T-helper 17 cell (primary cell): ENCODE results near the gene HIVEP2. TPM values are rescaled to one million over a fixed set of nuclear protein-coding genes. Genes with fewer than 3 reads are reported as not detected.

Experiments
- ATAC-seq: fragments of 150-1000 bp; cut with Tn5 transposase; 2 replicates; pipeline ENCODE4 v1.10.0; 2021; ENCODE audit warnings: mild to moderate bottlenecking, moderate library complexity
- DNase-seq, 3 donors: peaks; one replicate each; pipeline versions ENCODE4 v3.0.0 to v3.0.0-alpha.2; 2020 to 2021
- H3K9me3 ChIP-seq: one replicate; pipeline ENCODE4 v1.7.0; 2013; ENCODE audit warnings: low read length, mild to moderate bottlenecking; ENCODE audit not compliant: control insufficient read depth, poor library complexity, severe bottlenecking
- H3K27ac Mint-ChIP-seq: one replicate; pipeline ENCODE4 v1.8.0; 2022; ENCODE audit warnings: mild to moderate bottlenecking, moderate library complexity, mixed read lengths
- H3K27me3 Mint-ChIP-seq: one replicate; pipeline ENCODE4 v1.8.0; 2022; ENCODE audit warnings: mixed read lengths
- H3K36me3 Mint-ChIP-seq: one replicate; pipeline ENCODE4 v1.8.0; 2022; ENCODE audit warnings: low read depth, mixed read lengths
- H3K4me1 Mint-ChIP-seq: one replicate; pipeline ENCODE4 v1.8.0; 2022; ENCODE audit warnings: mild to moderate bottlenecking, mixed read lengths
- H3K4me3 Mint-ChIP-seq: one replicate; pipeline ENCODE4 v1.8.0; 2022; ENCODE audit warnings: mild to moderate bottlenecking, moderate library complexity, mixed read lengths
- total RNA-seq, 4 donors: library from RNA in 2 of 4; stranded (reverse) in 2 of 4; gene quantifications; one replicate each; pipeline ENCODE4 v1.2.3 and lab custom pipeline; 2022 to 2026

Gene HIVEP2
- total RNA-seq, 2 donors from 2014 or later = 73.6 to 78.6 TPM

DNA sequence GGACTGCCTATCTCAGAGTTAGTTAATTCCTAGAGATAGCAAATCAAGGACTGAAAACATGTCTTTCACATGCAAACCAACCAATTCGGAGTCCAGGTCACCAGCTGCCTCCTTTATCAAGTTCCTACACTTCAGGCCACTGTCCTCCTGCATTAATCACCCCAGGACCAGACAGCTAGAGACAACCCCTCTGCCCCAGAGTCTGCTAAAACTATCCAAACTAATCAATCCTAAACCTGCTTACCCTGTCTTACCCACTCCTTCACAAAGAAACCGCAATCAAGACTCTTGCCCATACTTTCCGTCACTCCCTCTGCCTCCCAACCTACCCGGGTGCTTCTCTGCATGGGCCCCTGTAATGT, 207.0 kb downstream of the HIVEP2 start:
- Mint-ChIP-seq H3K4me1 (no peaks in the 10 kb centered on the region), H3K27ac (no peak overlapping the region), H3K36me3 (no peaks in the 10 kb centered on the region), H3K4me3 (no peak overlapping the region), H3K27me3 (no peaks in the 10 kb centered on the region)
- no peaks in the 10 kb centered on the region for H3K9me3 ChIP-seq
- no peak for ATAC-seq
- DNase-seq = no peak

DNA sequence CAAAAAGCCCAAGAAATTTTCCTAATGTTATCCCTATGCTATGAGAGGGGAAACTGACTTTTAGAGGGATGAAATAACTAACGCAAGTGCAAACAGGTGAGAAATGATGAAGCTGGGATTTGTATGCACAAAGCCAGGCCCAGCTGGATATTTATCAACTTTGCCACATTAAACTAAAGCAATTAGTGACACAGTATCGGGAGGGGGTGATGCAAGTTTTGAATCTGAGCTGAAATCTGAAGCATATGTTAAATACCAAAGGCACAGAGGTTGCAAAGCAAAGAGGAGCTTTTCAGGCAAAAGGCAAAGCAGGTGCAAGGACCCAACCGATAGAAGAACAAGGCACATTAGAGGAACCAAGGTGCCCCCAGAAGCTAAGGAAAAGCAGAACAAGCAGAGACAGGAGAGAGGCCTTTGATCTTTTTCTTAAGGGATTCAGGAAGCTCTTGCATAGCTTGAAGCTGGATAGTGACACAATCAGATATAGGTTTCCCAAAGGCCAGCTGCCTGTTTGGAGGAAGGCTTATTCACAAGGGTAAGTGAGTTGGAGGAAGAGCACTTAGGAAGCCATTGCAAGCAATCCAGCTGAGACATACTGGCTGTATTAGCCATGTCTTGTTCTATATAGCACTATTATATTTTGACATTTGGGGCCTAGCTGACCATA, 207.5 kb downstream of the HIVEP2 start:
- Mint-ChIP-seq H3K27ac (no peak overlapping the region), H3K4me3 (no peak overlapping the region), H3K4me1 (no peaks in the 10 kb centered on the region), H3K27me3 (no peaks in the 10 kb centered on the region), H3K36me3 (no peaks in the 10 kb centered on the region)
- no peak for ATAC-seq
- H3K9me3 ChIP-seq = no peaks in the 10 kb centered on the region
- DNase-seq = no peak

DNA sequence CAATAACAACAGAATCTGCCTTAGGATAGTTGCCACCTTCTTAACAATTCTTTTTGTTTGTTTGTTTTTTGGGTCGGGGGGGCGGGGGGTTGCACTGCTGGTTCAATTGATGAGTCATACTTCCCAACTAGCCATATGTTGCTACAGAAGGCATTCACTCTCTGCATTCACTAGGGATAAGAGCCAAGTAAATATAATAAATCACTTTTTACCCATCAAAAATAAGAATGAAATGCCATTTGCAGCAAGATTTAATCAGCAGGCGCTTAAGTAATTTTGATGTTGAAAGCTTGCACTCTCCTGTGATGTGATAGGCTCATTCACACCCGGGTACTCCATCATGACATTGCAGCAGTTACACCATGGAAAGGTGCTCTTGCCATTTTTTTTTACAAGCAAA, 209.8 kb downstream of the HIVEP2 start:
- H3K36me3 Mint-ChIP-seq = no peaks in the 10 kb centered on the region
- H3K4me3 Mint-ChIP-seq = no peak overlapping the region
- no peak overlapping the region for H3K27ac Mint-ChIP-seq
- H3K9me3 ChIP-seq = no peaks in the 10 kb centered on the region
- H3K4me1 Mint-ChIP-seq = no peaks in the 10 kb centered on the region
- ATAC-seq (no peak), DNase-seq (no peak)
- H3K27me3 Mint-ChIP-seq = no peaks in the 10 kb centered on the region

DNA sequence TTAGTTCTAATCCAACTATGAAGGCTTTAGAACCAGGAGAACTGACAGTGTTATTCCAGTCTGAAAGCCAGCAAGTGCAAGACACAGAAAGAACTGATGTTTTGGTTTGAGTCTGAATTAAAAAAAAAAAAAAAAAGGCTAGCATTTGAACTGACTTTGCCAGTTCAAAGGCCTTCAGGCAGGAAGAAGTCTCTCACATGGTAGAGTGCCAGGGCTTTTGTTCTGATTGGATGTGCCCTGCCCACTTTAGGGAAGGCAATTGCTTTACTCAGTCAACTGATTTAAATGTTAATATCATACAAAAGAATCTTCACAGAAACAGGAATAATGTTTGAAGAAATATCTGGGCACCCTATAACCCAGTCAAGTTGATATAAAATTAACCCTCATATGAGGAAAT, 212.2 kb downstream of the HIVEP2 start:
- no peak overlapping the region for H3K27ac Mint-ChIP-seq

DNA sequence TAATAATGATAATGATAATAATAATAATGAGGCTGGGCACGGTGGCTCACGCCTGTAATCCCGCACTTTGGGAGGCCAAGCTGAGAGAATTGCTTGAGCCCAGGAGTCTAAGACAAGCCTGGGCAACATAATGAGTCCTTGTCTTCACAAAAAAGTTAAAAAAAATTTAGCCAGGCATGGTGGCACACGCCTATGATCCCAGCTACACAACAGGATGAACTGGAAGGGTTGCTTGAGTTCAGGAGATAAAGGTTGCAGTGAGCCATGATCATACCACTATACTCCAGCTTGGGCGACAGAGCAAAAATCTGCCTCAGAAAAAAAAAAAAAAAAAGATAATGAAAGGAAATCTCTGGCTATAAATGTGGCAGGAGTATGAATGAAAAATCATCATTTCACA, 213.4 kb downstream of the HIVEP2 start:
- no peaks in the 10 kb centered on the region for H3K9me3 ChIP-seq
- DNase-seq = no peak
- Mint-ChIP-seq H3K4me3 (no peak overlapping the region), H3K27ac (no peak overlapping the region), H3K4me1 (peaks cover 2% of the 10 kb centered on the region), H3K36me3 (no peaks in the 10 kb centered on the region), H3K27me3 (peaks cover 8% of the 10 kb centered on the region)
- no peak for ATAC-seq

More for the DNA sequence above, 212.2 kb downstream of the HIVEP2 start:
- ATAC-seq = no peak
- no peak overlapping the region for H3K4me3 Mint-ChIP-seq
- H3K4me1 Mint-ChIP-seq = peaks cover 2% of the 10 kb centered on the region
- H3K9me3 ChIP-seq = no peaks in the 10 kb centered on the region
- DNase-seq = no peak
- peaks cover 8% of the 10 kb centered on the region for H3K27me3 Mint-ChIP-seq
- H3K36me3 Mint-ChIP-seq = no peaks in the 10 kb centered on the region

DNA sequence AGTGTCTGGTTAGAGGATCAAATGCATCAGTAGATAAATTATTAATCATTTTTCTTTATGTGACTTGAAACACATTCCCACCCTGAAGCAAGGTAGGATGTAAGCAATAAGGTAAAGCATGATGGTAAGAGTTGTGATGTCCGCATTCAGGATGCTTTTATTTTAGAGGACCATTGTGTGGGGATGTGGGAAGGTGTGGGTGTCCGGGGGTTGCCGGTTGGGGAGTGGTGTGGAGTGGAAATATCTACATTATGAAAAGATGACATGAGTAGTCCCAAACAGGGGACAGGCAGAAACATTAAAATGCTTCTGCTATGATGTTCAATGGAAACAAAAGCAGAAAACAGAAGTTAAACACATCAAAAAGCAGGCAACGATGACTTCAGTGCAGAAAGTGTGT, 215.4 kb downstream of the HIVEP2 start:
- H3K36me3 Mint-ChIP-seq = peaks cover 2% of the 10 kb centered on the region
- no peaks in the 10 kb centered on the region for H3K9me3 ChIP-seq
- no peak overlapping the region for H3K27ac Mint-ChIP-seq
- H3K4me3 Mint-ChIP-seq = no peak overlapping the region
- DNase-seq (no peak), ATAC-seq (no peak)
- peaks cover 14% of the 10 kb centered on the region for H3K27me3 Mint-ChIP-seq
- peaks cover 6% of the 10 kb centered on the region for H3K4me1 Mint-ChIP-seq

DNA sequence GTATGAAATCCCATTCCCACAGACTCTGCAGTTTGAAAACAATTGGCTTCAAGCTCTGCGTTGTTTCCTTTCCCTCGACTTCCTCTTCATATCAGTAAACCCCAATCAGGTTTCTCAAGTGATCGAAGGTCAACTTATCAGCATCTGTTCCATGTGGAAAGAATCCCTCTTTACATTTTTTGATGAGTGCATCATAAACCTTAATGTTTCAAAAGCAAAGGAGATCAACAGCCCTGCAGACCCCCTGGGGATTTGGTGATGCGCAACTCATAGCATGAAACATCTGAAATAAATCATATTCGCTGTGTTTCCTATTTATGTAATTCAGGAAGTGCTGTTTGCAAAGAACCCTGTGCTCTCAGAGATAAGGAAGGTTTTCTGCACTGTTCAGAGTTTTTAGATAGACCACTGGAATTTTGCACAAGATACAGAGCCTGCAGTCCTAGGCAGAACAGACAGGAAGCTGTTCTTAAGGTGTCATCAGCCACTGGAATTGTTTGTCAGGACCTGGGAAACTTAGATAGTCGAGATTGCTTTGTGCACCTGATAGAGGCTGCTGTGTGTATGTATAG, 216.0 kb downstream of the HIVEP2 start:
- DNase-seq (no peak), ATAC-seq (no peak)
- no peaks in the 10 kb centered on the region for H3K9me3 ChIP-seq
- Mint-ChIP-seq H3K27ac (no peak overlapping the region), H3K4me3 (peak overlapping the region; percentile 41), H3K4me1 (peaks cover 6% of the 10 kb centered on the region), H3K27me3 (peaks cover 14% of the 10 kb centered on the region), H3K36me3 (peaks cover 2% of the 10 kb centered on the region)

DNA sequence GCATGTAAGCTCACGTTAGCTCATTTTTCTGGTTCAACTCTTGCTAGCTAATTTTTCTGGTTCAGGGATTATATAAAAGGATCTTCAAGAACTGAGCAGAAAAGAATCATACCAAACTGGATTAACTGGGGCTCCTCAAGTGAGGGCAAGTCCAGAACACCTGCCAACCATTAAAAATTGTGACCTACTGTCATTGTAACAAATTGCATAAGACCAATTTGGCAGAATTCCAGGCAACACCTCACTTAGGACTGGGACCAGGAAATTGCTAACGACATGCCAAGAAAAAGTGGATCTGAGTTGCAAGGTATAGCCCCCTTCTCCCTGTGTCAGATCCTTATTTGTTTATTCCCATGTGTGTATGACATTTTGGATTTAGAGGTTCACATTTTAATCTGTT, 216.6 kb downstream of the HIVEP2 start:
- peaks cover 6% of the 10 kb centered on the region for H3K4me1 Mint-ChIP-seq
- H3K9me3 ChIP-seq = no peaks in the 10 kb centered on the region
- ATAC-seq (no peak), DNase-seq (no peak)
- H3K27me3 Mint-ChIP-seq = peaks cover 14% of the 10 kb centered on the region
- H3K36me3 Mint-ChIP-seq = peaks cover 2% of the 10 kb centered on the region
- no peak overlapping the region for H3K4me3 Mint-ChIP-seq
- no peak overlapping the region for H3K27ac Mint-ChIP-seq

DNA sequence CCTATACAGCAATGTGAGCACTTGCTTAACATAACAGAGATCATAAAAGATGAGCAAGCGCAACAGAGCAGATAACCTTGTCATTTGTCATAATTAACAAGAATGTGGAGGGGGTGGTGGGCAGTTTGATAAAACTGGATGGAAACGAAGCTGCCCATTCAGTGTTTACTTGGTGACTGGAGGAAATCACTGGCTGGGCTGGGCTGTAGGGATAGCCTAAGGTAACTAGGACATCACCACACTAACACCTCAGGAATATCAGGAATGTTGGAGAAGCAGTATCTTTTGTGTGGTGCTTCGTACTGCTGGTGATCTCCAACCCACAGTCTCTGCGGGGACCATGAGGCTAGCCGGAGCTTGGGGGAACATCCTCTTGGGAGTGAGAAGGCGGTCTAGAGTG, 218.4 kb downstream of the HIVEP2 start:
- ATAC-seq = no peak
- peaks cover 6% of the 10 kb centered on the region for H3K4me1 Mint-ChIP-seq
- H3K27ac Mint-ChIP-seq = no peak overlapping the region
- no peak overlapping the region for H3K4me3 Mint-ChIP-seq
- H3K36me3 Mint-ChIP-seq = peaks cover 2% of the 10 kb centered on the region
- H3K27me3 Mint-ChIP-seq = peaks cover 14% of the 10 kb centered on the region
- DNase-seq = no peak
- no peaks in the 10 kb centered on the region for H3K9me3 ChIP-seq

DNA sequence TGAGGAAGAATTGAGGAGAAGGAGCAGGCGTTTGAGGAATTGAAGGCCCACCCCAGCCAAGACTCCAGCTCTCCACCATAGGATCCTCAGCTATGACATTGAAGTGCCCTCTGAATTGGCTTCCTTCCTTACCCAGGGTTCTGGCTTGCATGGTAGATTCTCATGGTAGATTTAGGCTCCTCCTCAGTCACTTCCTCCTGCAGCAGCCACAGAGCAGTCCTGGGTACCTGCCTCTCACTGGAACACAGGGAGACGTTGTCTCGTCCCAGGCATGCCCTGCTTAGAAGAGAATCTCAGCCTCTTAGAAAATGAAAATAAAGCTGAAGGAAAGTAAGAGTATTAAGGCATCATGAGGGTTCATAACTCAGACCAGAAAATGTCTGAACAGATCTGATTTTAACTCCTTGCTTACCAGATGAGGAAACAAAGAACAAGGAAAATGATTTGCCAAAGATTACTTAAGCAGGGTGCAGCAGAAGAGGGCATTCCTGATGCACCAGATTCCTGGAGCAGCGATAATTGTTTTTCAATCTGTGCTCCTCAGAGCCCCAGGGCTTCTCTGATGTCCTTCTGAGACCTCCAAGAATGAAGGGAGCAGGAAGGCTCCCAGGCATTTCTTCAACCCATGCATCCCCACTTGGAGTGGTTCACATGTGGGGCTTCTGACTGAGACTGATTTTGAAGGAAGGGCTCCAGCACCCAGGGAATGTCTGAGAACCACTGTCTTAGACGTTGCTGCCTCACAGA, 219.8 kb downstream of the HIVEP2 start:
- Mint-ChIP-seq H3K36me3 (peaks cover 2% of the 10 kb centered on the region), H3K4me3 (no peak overlapping the region), H3K4me1 (peaks cover 6% of the 10 kb centered on the region), H3K27ac (no peak overlapping the region), H3K27me3 (peaks cover 14% of the 10 kb centered on the region)
- ATAC-seq (no peak), DNase-seq (no peak)
- H3K9me3 ChIP-seq = no peaks in the 10 kb centered on the region

DNA sequence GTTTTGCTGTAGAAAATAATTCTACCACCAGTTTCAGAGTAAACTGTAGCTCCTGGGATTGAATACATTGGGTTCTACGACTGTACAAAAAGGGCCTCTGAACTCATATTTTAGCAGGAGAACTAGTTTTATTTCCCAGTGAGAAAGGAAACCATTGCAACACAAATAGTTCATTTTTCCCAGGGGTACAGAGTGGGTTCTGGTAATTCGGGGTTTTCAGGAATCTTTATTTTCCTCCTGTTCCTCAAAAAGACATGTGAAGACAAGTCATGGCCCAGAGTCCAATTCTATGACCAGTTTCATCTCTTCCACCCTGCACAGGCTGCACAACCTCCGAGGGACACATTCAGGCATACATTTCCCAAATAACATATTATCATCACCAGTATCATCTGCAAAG, 222.1 kb downstream of the HIVEP2 start:
- Mint-ChIP-seq H3K27ac (no peak overlapping the region), H3K36me3 (peaks cover 5% of the 10 kb centered on the region), H3K27me3 (peaks cover 5% of the 10 kb centered on the region), H3K4me3 (no peak overlapping the region), H3K4me1 (peaks cover 4% of the 10 kb centered on the region)
- no peak for ATAC-seq
- no peak for DNase-seq
- H3K9me3 ChIP-seq = peaks cover 7% of the 10 kb centered on the region

DNA sequence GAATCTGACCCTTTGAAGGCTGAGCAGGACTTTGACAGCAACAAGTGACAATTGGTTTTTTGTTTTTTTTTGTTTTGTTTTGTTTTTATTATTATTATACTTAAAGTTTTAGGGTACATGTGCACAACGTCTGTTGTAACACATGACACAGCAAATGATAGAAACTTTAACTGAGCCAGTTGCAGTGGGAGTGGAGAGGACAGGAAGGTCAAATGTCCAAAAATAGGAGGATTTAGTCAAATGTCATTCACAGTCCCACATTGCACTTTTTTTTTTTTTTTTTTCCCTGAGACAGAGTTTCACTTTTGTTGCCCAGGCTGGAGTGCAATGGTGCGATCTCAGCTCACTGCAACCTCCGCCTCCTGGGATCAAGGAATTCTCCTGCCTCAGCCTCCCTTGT, 223.0 kb downstream of the HIVEP2 start:
- peaks cover 5% of the 10 kb centered on the region for H3K36me3 Mint-ChIP-seq
- peaks cover 4% of the 10 kb centered on the region for H3K4me1 Mint-ChIP-seq
- no peak overlapping the region for H3K4me3 Mint-ChIP-seq
- H3K27me3 Mint-ChIP-seq = peaks cover 5% of the 10 kb centered on the region
- no peak overlapping the region for H3K27ac Mint-ChIP-seq
- peaks cover 7% of the 10 kb centered on the region for H3K9me3 ChIP-seq
- DNase-seq (no peak), ATAC-seq (no peak)

DNA sequence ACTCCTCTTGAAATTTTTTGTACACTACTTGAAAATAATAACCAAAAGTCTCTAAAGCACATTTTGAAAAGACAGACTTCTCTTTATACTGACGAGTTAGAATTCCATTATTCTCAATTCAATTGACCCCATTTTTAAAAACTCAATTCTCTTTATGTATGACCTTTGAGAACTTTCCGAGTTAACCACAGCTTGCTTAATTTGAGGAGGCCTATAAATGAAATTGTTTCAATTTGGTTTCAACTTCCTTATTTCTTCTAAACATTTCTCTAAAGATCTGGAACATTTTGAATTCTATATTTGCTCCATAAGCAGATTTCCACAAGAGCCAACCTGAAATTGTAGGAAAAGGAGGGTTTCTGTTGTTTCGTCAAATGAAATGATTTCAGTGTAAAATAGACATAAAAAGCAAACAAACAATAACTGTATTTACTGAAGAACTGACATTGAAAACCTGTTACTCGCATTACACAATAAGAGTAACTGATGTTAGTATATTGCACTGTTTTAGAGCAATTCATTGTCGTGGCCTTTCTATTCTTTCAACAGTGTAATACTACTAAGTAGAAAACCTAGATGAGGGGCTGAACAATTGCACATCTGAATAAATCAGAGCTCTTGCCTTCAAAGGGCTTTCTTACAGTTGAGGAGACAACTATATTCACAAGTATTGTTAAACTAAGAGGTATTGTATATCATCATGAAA, 223.6 kb downstream of the HIVEP2 start:
- Mint-ChIP-seq H3K27me3 (peaks cover 5% of the 10 kb centered on the region), H3K36me3 (peaks cover 5% of the 10 kb centered on the region), H3K27ac (no peak overlapping the region), H3K4me3 (no peak overlapping the region), H3K4me1 (peaks cover 4% of the 10 kb centered on the region)
- peaks cover 7% of the 10 kb centered on the region for H3K9me3 ChIP-seq
- DNase-seq (no peak), ATAC-seq (no peak)
